Liver (tissue), 9 donors: ENCODE measurements around the gene CEP164. TPM values are rescaled to one million over a fixed set of nuclear protein-coding genes. Genes with fewer than 3 reads are reported as not detected.

Experiments used
- DNase-seq: peaks from one replicate; pipeline ENCODE4 v3.0.0-alpha.2; 2017; ENCODE audit warnings: low spot score
- H3K27ac ChIP-seq, 2 donors: one replicate each; pipeline ENCODE4 v1.7.0; 2013; ENCODE audit warnings: inconsistent platforms in 2 of 2, low read length in 2 of 2, control low read depth in 1 of 2, low read depth in 1 of 2, mild to moderate bottlenecking in 1 of 2
- H3K27me3 ChIP-seq, 4 donors: one replicate each; pipeline versions ENCODE4 v1.6.1 to v1.7.0; 2013; ENCODE audit warnings: low read length in 3 of 4, inconsistent platforms in 1 of 4, mild to moderate bottlenecking in 1 of 4, moderate library complexity in 1 of 4; ENCODE audit not compliant: control insufficient read depth in 4 of 4, insufficient read depth in 4 of 4
- H3K36me3 ChIP-seq, 4 donors: one replicate each; pipeline versions ENCODE4 v1.6.1 to v1.7.0; 2013; ENCODE audit warnings: low read length in 3 of 4, mild to moderate bottlenecking in 3 of 4, low read depth in 1 of 4, moderate library complexity in 1 of 4; ENCODE audit not compliant: control insufficient read depth in 4 of 4, insufficient read depth in 3 of 4
- H3K4me1 ChIP-seq, 4 donors: one replicate each; pipeline versions ENCODE4 v1.6.1 to v1.7.0; 2013; ENCODE audit warnings: low read length in 3 of 4, mild to moderate bottlenecking in 3 of 4, moderate library complexity in 1 of 4; ENCODE audit not compliant: control insufficient read depth in 4 of 4, insufficient read depth in 4 of 4
- H3K4me3 ChIP-seq, 3 donors: one replicate each; pipeline versions ENCODE4 v1.6.1 to v1.7.0; 2013; ENCODE audit warnings: low read length in 3 of 3, control low read depth in 1 of 3, low read depth in 1 of 3, mild to moderate bottlenecking in 1 of 3
- H3K9ac ChIP-seq, 2 donors: one replicate each; pipeline ENCODE4 v1.7.0; 2013; ENCODE audit warnings: low read length in 2 of 2, mild to moderate bottlenecking in 2 of 2, moderate library complexity in 2 of 2, control low read depth in 1 of 2, low read depth in 1 of 2
- H3K9me3 ChIP-seq, 4 donors: one replicate each; pipeline versions ENCODE4 v1.6.1 to v1.7.0; 2013; ENCODE audit warnings: low read length in 3 of 4; ENCODE audit not compliant: control insufficient read depth in 4 of 4
- EGR1 ChIP-seq, 2 donors: IDR thresholded peaks; 2 replicates each; pipeline ENCODE4 v1.6.1; 2016 to 2018; ENCODE audit warnings: antibody characterized with exemption in 2 of 2, low read depth in 2 of 2
- FOXA1 ChIP-seq: IDR thresholded peaks from 2 replicates; pipeline ENCODE4 v1.6.1; 2016; ENCODE audit warnings: antibody characterized with exemption
- FOXA2 ChIP-seq: IDR thresholded peaks from 2 replicates; pipeline ENCODE4 v1.6.1; 2016; ENCODE audit warnings: antibody characterized with exemption
- GABPA ChIP-seq, 2 donors: IDR thresholded peaks in 1 of 2; conservative IDR thresholded peaks in 1 of 2; 2 replicates each; pipeline ENCODE4 v1.6.1; 2016; ENCODE audit warnings: antibody characterized with exemption in 2 of 2, mild to moderate bottlenecking in 1 of 2, moderate library complexity in 1 of 2
- HNF4G ChIP-seq: IDR thresholded peaks from 2 replicates; pipeline ENCODE4 v1.6.1; 2016; ENCODE audit warnings: antibody characterized with exemption
- NR2F2 ChIP-seq: IDR thresholded peaks from 2 replicates; pipeline ENCODE4 v1.6.1; 2016; ENCODE audit warnings: antibody characterized with exemption
- RAD21 ChIP-seq, 2 donors: IDR thresholded peaks; 2 replicates each; pipeline ENCODE4 v1.6.1; 2016; ENCODE audit warnings: antibody characterized with exemption in 2 of 2, mild to moderate bottlenecking in 2 of 2
- RXRA ChIP-seq, 2 donors: IDR thresholded peaks; 2 replicates each; pipeline ENCODE4 v1.6.1; 2017 to 2018; ENCODE audit warnings: antibody characterized with exemption in 2 of 2, mild to moderate bottlenecking in 1 of 2
- SP1 ChIP-seq: IDR thresholded peaks from 2 replicates; pipeline ENCODE4 v1.6.1; 2018; ENCODE audit warnings: antibody characterized with exemption, mild to moderate bottlenecking
- YY1 ChIP-seq: IDR thresholded peaks from 2 replicates; pipeline ENCODE4 v1.6.1; 2016; ENCODE audit warnings: antibody characterized with exemption, mild to moderate bottlenecking
- ZBTB33 ChIP-seq: IDR thresholded peaks from 2 replicates; pipeline ENCODE4 v1.6.1; 2016; ENCODE audit warnings: antibody characterized with exemption
- WGBS: extraction: QIAGEN DNeasy Blood & Tissue Kit; methylation state at CpG from one replicate; pipeline ENCODE4 v1.1.7; 2013; 5-methylcytosine and 5-hydroxymethylcytosine counted together
- polyA plus RNA-seq, 2 donors: library from polyadenylated mRNA; stranded (reverse) in 1 of 2; unstranded in 1 of 2; fragments of 200-250 nt in 1 of 2; fragments of >200 nt in 1 of 2; fragmentation: Nextera tagmentation in 1 of 2; extraction: Ambion mirVana in 1 of 2; gene quantifications; one replicate each; pipeline versions ENCODE4 v1.2.1 to v1.2.3, GENCODE V29; 2013 to 2015
- total RNA-seq, 2 donors: library from RNA; depleted of rRNA; stranded (reverse); fragments of >200 nt; gene quantifications; one replicate each; pipeline ENCODE4 v1.2.3, GENCODE V29; 2014
- TF ChIP-seq, protein P1 (sequence below): IDR thresholded peaks from 2 replicates; pipeline ENCODE4 v1.6.1; 2016; ENCODE audit warnings: antibody characterized with exemption
- TF ChIP-seq, protein P2 (sequence below): IDR thresholded peaks from 2 replicates; pipeline ENCODE4 v1.6.1; 2016; ENCODE audit warnings: antibody characterized with exemption, mild to moderate bottlenecking
- TF ChIP-seq, protein P3 (sequence below): fragments of 150-350 bp; IDR thresholded peaks from 2 replicates; pipeline ENCODE4 v1.5.1; 2017; ENCODE audit warnings: improper control_type of control experiment, low read depth, low read length; ENCODE audit not compliant: missing input control
- TF ChIP-seq, protein P4 (sequence below): IDR thresholded peaks from 2 replicates; pipeline ENCODE4 v1.6.1; 2016; ENCODE audit warnings: antibody characterized with exemption
- donor health status: healthy.
- donor health status: healthy.
- donor health status: healthy.
- donor health status: healthy.
- donor health status: healthy.

CEP164 gene
- total and polyA plus RNA-seq, 4 donors = 4.1 to 12.3 (median 5.9) TPM

GRCh38 chr11:117392001-117392690 is 64.5 kb downstream of the CEP164 start:
- WGBS = 94% methylated on average over 12 of the region's 12 CpGs

More at GRCh38 chr11:117392001-117392690, 64.5 kb downstream of the CEP164 start:
- TF ChIP-seq GABPA (IDR thresholded peaks at IDR 0.05 in 1 of 2, conservative IDR thresholded peaks at IDR 0.05 in 1 of 2) (no peak), HNF4G (no peak), ZBTB33 (no peak), NR2F2 (no peak), EGR1 (IDR thresholded peaks at IDR 0.05; ENCODE audit: low read depth in 2 of 2) (no peak), RAD21 (IDR thresholded peaks at IDR 0.05) (no peak), RXRA (IDR thresholded peaks at IDR 0.05) (no peak), SP1 (no peak), FOXA2 (no peak), YY1 (no peak), FOXA1 (no peak)
- TF ChIP-seq, protein P1, sequence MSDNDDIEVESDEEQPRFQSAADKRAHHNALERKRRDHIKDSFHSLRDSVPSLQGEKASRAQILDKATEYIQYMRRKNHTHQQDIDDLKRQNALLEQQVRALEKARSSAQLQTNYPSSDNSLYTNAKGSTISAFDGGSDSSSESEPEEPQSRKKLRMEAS = no peak
- TF ChIP-seq, protein P2, sequence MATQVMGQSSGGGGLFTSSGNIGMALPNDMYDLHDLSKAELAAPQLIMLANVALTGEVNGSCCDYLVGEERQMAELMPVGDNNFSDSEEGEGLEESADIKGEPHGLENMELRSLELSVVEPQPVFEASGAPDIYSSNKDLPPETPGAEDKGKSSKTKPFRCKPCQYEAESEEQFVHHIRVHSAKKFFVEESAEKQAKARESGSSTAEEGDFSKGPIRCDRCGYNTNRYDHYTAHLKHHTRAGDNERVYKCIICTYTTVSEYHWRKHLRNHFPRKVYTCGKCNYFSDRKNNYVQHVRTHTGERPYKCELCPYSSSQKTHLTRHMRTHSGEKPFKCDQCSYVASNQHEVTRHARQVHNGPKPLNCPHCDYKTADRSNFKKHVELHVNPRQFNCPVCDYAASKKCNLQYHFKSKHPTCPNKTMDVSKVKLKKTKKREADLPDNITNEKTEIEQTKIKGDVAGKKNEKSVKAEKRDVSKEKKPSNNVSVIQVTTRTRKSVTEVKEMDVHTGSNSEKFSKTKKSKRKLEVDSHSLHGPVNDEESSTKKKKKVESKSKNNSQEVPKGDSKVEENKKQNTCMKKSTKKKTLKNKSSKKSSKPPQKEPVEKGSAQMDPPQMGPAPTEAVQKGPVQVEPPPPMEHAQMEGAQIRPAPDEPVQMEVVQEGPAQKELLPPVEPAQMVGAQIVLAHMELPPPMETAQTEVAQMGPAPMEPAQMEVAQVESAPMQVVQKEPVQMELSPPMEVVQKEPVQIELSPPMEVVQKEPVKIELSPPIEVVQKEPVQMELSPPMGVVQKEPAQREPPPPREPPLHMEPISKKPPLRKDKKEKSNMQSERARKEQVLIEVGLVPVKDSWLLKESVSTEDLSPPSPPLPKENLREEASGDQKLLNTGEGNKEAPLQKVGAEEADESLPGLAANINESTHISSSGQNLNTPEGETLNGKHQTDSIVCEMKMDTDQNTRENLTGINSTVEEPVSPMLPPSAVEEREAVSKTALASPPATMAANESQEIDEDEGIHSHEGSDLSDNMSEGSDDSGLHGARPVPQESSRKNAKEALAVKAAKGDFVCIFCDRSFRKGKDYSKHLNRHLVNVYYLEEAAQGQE = no peak
- TF ChIP-seq, protein P3, sequence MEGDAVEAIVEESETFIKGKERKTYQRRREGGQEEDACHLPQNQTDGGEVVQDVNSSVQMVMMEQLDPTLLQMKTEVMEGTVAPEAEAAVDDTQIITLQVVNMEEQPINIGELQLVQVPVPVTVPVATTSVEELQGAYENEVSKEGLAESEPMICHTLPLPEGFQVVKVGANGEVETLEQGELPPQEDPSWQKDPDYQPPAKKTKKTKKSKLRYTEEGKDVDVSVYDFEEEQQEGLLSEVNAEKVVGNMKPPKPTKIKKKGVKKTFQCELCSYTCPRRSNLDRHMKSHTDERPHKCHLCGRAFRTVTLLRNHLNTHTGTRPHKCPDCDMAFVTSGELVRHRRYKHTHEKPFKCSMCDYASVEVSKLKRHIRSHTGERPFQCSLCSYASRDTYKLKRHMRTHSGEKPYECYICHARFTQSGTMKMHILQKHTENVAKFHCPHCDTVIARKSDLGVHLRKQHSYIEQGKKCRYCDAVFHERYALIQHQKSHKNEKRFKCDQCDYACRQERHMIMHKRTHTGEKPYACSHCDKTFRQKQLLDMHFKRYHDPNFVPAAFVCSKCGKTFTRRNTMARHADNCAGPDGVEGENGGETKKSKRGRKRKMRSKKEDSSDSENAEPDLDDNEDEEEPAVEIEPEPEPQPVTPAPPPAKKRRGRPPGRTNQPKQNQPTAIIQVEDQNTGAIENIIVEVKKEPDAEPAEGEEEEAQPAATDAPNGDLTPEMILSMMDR = no peak
- TF ChIP-seq, protein P4, sequence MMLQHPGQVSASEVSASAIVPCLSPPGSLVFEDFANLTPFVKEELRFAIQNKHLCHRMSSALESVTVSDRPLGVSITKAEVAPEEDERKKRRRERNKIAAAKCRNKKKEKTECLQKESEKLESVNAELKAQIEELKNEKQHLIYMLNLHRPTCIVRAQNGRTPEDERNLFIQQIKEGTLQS = no peak
- H3K36me3 ChIP-seq = peaks cover 18 to 62% (median 32%) of the 10 kb centered on the region in 4 donors
- no peak overlapping the region for H3K27ac ChIP-seq
- H3K9me3 ChIP-seq = no peaks in the 10 kb centered on the region
- H3K4me1 ChIP-seq = no peaks in the 10 kb centered on the region
- no peak overlapping the region for H3K4me3 ChIP-seq
- no peak for DNase-seq
- H3K9ac ChIP-seq = no peak overlapping the region
- no peaks in the 10 kb centered on the region for H3K27me3 ChIP-seq
